LNCAP (cell line): Measurements from ENCODE around the gene TEX29.

Experiments used
- CTCF ChIP-seq: fragments of 450-650 bp; IDR thresholded peaks from 2 replicates; pipeline ENCODE4 v1.5.1; 2017; ENCODE audit warnings: mild to moderate bottlenecking

Gene TEX29

DNA sequence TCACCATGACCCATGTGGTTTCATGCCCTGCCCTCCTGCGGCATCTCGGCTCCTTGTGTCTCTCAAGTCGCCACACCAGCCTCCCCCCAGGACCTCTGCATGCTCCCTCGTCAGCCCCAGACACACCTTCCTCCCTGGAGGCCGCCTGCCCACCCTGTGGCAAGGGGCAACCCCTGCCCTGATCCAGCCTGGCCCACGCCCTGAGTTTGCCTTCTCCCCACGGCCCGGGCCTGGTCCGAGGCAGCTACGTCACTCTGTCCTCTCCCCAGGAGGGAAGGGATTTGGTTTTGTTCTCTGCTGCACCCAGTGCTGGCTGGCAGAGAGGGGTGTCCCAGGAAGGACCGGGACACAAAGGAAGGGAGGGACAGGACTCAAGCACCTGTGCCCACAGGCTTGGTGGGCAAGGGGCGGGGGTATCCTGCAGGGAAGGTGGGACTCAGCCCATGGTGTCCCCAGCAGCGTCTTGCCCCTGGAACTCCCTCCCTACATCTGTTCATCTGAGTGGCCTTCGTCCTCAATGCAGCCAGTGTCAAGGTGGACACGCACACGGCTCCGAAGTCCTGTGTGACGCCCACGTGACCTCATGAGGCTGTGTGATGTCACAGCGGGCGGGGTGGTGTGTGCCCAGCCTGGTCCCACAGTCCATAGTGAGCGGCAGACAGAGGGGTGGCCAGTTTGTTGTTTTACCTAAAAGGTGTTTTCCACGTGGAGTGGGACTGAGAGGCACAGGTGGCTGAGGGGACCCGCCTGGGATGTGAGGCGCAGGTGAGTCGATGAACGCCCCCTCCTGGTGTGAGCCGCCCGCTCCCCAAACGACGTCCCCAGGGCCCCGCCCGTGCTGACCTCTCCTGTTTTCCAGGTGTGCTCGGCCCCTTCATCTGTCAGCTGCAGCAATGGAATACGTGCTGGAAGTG, at the start of gene TEX29:
TEX29 (plus strand) TSS at position 645 of the 914 bp plus-strand sequence; CDS start at position 894, 249 bp downstream.
- TF ChIP-seq CTCF, result no peak

GRCh38 chr13:111270765-111271698, 49.4 kb upstream of the TEX29 start:
- TF ChIP-seq CTCF, result no peak

DNA sequence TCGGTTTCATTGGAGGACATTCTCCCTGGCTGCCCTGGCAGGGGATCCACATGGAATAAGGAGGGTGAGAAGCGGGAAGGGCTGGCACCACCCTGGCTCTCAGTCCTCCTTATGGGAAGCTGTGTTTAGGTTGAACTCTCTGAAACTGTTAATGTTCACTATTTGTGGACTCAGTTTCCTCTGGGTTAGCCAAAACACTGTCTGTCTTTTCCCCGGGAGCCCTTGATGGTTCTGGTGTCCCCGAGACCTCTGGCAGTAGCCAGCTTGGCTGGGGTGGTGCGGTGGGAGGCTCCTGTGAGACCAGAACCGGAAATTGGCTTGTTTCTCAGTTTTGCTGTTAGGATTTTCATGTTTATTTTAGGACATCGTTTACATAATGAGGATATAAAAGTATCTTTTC, 48.3 kb upstream of the TEX29 start:
- TF ChIP-seq CTCF, result no peak

DNA sequence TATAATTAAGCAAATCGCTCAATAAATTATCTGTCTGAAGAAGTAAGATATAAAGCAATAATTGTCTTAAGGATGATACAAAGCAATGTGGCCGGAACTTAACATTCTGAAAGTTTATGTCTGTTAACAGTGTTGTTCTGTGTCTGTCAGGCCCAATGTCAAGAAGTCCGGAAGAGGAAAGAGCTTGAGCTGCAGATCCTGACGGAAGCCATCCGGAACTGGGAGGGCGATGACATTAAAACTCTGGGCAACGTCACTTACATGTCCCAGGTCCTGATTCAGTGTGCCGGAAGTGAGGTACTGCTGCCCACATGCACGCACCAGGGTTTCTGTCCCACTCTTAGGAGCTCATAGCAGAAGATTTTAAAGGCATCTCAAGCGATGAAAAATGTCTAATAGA, 45.1 kb upstream of the TEX29 start:
- TF ChIP-seq CTCF, result no peak

DNA sequence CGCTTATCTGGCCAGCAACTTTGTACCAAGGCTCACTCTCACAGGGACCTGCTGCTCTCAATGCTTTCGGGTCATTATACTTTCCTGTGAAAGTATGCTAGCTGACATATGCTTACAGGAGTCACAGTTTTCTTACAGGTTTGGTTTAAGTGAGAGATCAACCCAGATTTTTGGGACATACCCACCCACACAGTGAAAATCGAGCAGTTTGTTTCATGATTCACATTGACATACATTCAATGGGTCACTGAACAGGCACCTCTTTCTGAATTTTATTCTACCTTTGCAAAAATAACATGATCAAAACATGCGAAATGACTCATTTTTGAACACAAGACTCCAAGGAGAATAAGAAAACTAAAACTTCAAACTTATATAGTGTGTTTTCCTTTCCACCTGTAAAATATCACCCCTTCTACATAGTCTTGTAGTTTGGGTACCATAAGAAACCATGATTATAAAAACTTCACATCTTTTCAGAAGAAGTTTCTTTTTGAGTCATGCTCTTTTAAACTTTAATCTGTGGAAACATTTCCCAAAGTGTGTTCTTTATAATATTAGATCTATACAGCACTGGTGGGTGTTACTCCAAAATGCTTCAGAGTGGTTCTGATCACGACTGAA, 44.3 kb upstream of the TEX29 start:
- TF ChIP-seq CTCF, result no peak

DNA sequence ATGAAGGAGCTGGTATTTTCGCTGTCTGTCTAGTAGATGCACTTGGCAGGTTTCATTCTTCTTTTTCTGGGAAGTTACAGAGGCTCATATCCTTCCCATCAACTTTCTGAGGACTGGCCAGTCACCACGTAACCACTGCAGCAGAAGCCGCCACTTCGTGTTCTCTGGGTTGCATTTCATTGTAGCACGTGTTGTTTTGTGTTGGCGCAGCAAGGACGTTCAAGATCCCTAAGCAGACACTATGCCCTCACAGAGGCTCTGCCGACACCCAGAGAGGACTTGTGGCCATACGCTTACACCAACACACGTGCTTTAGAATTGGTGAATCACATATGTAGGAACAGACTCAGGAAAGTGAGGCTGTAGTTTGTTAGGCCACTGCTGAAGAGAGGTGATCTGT, 42.2 kb upstream of the TEX29 start:
- no peak for TF ChIP-seq CTCF
